AG04449 (cell line): ENCODE results near the gene GPR160.

Experiments used
- CTCF ChIA-PET: fragments of 350-600 bp; formaldehyde crosslinking; extraction: SDS; loops from one replicate; lab custom pipeline; 2021; ENCODE audit warnings: antibody characterized with exemption; lab: Yijun Ruan, JAX
- POLR2A ChIA-PET: fragments of 400-600, 350-600 bp; formaldehyde crosslinking; extraction: SDS; loops from one replicate; lab custom pipeline; 2020; ENCODE audit warnings: antibody characterized with exemption, inconsistent platforms; lab: Yijun Ruan, JAX
- DNase-seq: peaks from one replicate; pipeline ENCODE4 v3.0.0-alpha.2; 2010; ENCODE audit warnings: low read depth, low spot score
- H3K4me3 ChIP-seq: 2 replicates; pipeline ENCODE4 v1.5.1; 2011; ENCODE audit warnings: low read depth, mild to moderate bottlenecking, control low read depth, low read length
- CTCF ChIP-seq: IDR thresholded peaks from one replicate; pipeline ENCODE4 v1.5.1; 2011; ENCODE audit warnings: mild to moderate bottlenecking, moderate library complexity, low read length, control low read depth, inconsistent platforms; ENCODE audit not compliant: insufficient read depth; ENCODE audit errors: missing control alignments

Gene GPR160

GRCh38 chr3:170046269-170047132 lies 8.7 kb downstream of the GPR160 start:
- POLR2A ChIA-PET, result interaction anchor here (0.5 kb wide), 1 partner anchor 100 kb away, joined by 4 read pairs; no protein-coding TSS in a partner anchor
- no peak for TF ChIP-seq CTCF
- no peak for DNase-seq
- CTCF ChIA-PET, result interaction anchor here (1.2 kb wide), 1 partner anchor 12 kb away, joined by 3 read pairs; no protein-coding TSS in a partner anchor
- H3K4me3 ChIP-seq, result no peak overlapping the region

- no peak for TF ChIP-seq CTCF
- CTCF ChIA-PET, result no interaction called here
- DNase-seq, result no peak
- no peak overlapping the region for H3K4me3 ChIP-seq
- POLR2A ChIA-PET, result no interaction called here
Observed at GRCh38 chr3:170047133-170047404, 9.3 kb downstream of the GPR160 start.

GRCh38 chr3:170049146-170050000 lies 11.6 kb downstream of the GPR160 start:
- DNase-seq, result no peak
- TF ChIP-seq CTCF, result no peak
- H3K4me3 ChIP-seq, result no peak overlapping the region
- ChIA-PET CTCF (interaction anchor here (1.2 kb wide), 1 partner anchor 10 kb away, joined by 3 read pairs; no protein-coding TSS in a partner anchor), POLR2A (no interaction called here)

GRCh38 chr3:170050753-170051152 lies 13.0 kb downstream of the GPR160 start:
- POLR2A ChIA-PET, result no interaction called here
- TF ChIP-seq CTCF, result no peak
- H3K4me3 ChIP-seq, result no peak overlapping the region
- no peak for DNase-seq
- CTCF ChIA-PET, result no interaction called here

GRCh38 chr3:170052398-170052797 lies 14.6 kb downstream of the GPR160 start:
- TF ChIP-seq CTCF, result no peak
- CTCF ChIA-PET, result no interaction called here
- DNase-seq, result no peak
- POLR2A ChIA-PET, result no interaction called here
- H3K4me3 ChIP-seq, result no peak overlapping the region

GRCh38 chr3:170054204-170054603 lies 16.4 kb downstream of the GPR160 start:
- POLR2A ChIA-PET, result no interaction called here
- CTCF ChIA-PET, result interaction anchor here (0.6 to 1.5 kb wide), 4 partner anchors 10 to 291 kb away, joined by 3 to 6 read pairs (median 4); no protein-coding TSS in a partner anchor
- TF ChIP-seq CTCF, result no peak
- DNase-seq, result no peak
- H3K4me3 ChIP-seq, result no peak overlapping the region
